Activated T-helper 17 cell treated with anti-CD3 and anti-CD28 coated beads, Interleukin-2, amount 50 U/mL, for 72 hours (primary cell): ENCODE measurements around the gene RNF166. TPM values are rescaled to one million over a fixed set of nuclear protein-coding genes. Genes with fewer than 3 reads are reported as not detected.
"Not testable (repeated sequence)": the region's sequence is repeated elsewhere in the genome, so short reads cannot be mapped to it uniquely, and the experiment has no call there.

Source experiments
- ATAC-seq: fragments of 150-1000 bp; cut with Tn5 transposase; replicated peaks from 2 replicates; pipeline ENCODE4 v1.10.0; 2021; ENCODE audit warnings: mild to moderate bottlenecking, moderate library complexity
- H3K27ac Mint-ChIP-seq: one replicate; pipeline ENCODE4 v1.8.0; 2022; ENCODE audit warnings: mixed read lengths
- H3K27me3 Mint-ChIP-seq: one replicate; pipeline ENCODE4 v1.8.0; 2022; ENCODE audit warnings: mixed read lengths
- H3K36me3 Mint-ChIP-seq: one replicate; pipeline ENCODE4 v1.8.0; 2022; ENCODE audit warnings: low read depth, mild to moderate bottlenecking, mixed read lengths
- H3K4me1 Mint-ChIP-seq: one replicate; pipeline ENCODE4 v1.8.0; 2022; ENCODE audit warnings: mixed read lengths
- H3K4me3 Mint-ChIP-seq: one replicate; pipeline ENCODE4 v1.8.0; 2022; ENCODE audit warnings: mild to moderate bottlenecking, mixed read lengths
- H3K9me3 Mint-ChIP-seq: one replicate; pipeline ENCODE4 v1.8.0; 2022; ENCODE audit warnings: mixed read lengths
- total RNA-seq, 2 donors: library from RNA; stranded (reverse); gene quantifications; one replicate each; pipeline ENCODE4 v1.2.3, GENCODE V29; 2022

Gene RNF166
- total RNA-seq, 2 donors from 2014 or later = 57.1 to 119 TPM

GRCh38 chr16:88676502-88677242, 29.5 kb downstream of the RNF166 start:
- Mint-ChIP-seq H3K27ac (no peak overlapping the region), H3K4me1 (peaks cover 4% of the 10 kb centered on the region), H3K36me3 (peaks cover 11% of the 10 kb centered on the region), H3K9me3 (no peaks in the 10 kb centered on the region), H3K4me3 (no peak overlapping the region), H3K27me3 (no peaks in the 10 kb centered on the region)
- ATAC-seq = no peak

GRCh38 chr16:88673716-88674379, 32.4 kb downstream of the RNF166 start:
- peak overlapping the region; percentile 33 for H3K27ac Mint-ChIP-seq
- no peaks in the 10 kb centered on the region for H3K4me1 Mint-ChIP-seq
- H3K9me3 Mint-ChIP-seq = no peaks in the 10 kb centered on the region
- no peaks in the 10 kb centered on the region for H3K27me3 Mint-ChIP-seq
- no peak for ATAC-seq
- H3K4me3 Mint-ChIP-seq = no peak overlapping the region
- no peaks in the 10 kb centered on the region for H3K36me3 Mint-ChIP-seq

GRCh38 chr16:88672776-88673175, 33.4 kb downstream of the RNF166 start:
- no peak for ATAC-seq
- H3K9me3 Mint-ChIP-seq = no peaks in the 10 kb centered on the region
- H3K36me3 Mint-ChIP-seq = no peaks in the 10 kb centered on the region
- H3K4me1 Mint-ChIP-seq = no peaks in the 10 kb centered on the region
- H3K27ac Mint-ChIP-seq = no peak overlapping the region
- H3K27me3 Mint-ChIP-seq = no peaks in the 10 kb centered on the region
- H3K4me3 Mint-ChIP-seq = no peak overlapping the region

GRCh38 chr16:88671806-88672205, 34.4 kb downstream of the RNF166 start:
- Mint-ChIP-seq H3K9me3 (no peaks in the 10 kb centered on the region), H3K27me3 (no peaks in the 10 kb centered on the region), H3K4me3 (no peak overlapping the region), H3K27ac (no peak overlapping the region), H3K36me3 (no peaks in the 10 kb centered on the region), H3K4me1 (no peaks in the 10 kb centered on the region)
- ATAC-seq = no peak

- Mint-ChIP-seq H3K27ac (no peak overlapping the region), H3K27me3 (no peaks in the 10 kb centered on the region), H3K36me3 (no peaks in the 10 kb centered on the region), H3K9me3 (no peaks in the 10 kb centered on the region), H3K4me1 (no peaks in the 10 kb centered on the region), H3K4me3 (no peak overlapping the region)
- no peak for ATAC-seq
Measured at GRCh38 chr16:88669980-88670379, 36.2 kb downstream of the RNF166 start.

GRCh38 chr16:88669493-88669892, 36.7 kb downstream of the RNF166 start:
- not testable (repeated sequence) for H3K27ac Mint-ChIP-seq, H3K4me1 Mint-ChIP-seq, H3K4me3 Mint-ChIP-seq, H3K9me3 Mint-ChIP-seq, H3K36me3 Mint-ChIP-seq, ATAC-seq, H3K27me3 Mint-ChIP-seq

- Mint-ChIP-seq H3K9me3 (no peaks in the 10 kb centered on the region), H3K36me3 (no peaks in the 10 kb centered on the region)
Measured at GRCh38 chr16:88667461-88667860, 38.7 kb downstream of the RNF166 start.

GRCh38 chr16:88665570-88665969, 40.6 kb downstream of the RNF166 start:
- H3K27ac Mint-ChIP-seq = no peak overlapping the region
- no peaks in the 10 kb centered on the region for H3K27me3 Mint-ChIP-seq
- ATAC-seq = no peak
- no peaks in the 10 kb centered on the region for H3K9me3 Mint-ChIP-seq
- H3K36me3 Mint-ChIP-seq = no peaks in the 10 kb centered on the region
- peaks cover 11% of the 10 kb centered on the region for H3K4me1 Mint-ChIP-seq
- no peak overlapping the region for H3K4me3 Mint-ChIP-seq

More at GRCh38 chr16:88667461-88667860, 38.7 kb downstream of the RNF166 start:
- Mint-ChIP-seq H3K27ac (no peak overlapping the region), H3K27me3 (no peaks in the 10 kb centered on the region), H3K4me3 (no peak overlapping the region), H3K4me1 (no peaks in the 10 kb centered on the region)
- ATAC-seq = no peak

GRCh38 chr16:88665148-88665547, 41.1 kb downstream of the RNF166 start:
- H3K4me3 Mint-ChIP-seq = peak overlapping the region; percentile 40
- peaks cover 11% of the 10 kb centered on the region for H3K4me1 Mint-ChIP-seq
- no peaks in the 10 kb centered on the region for H3K27me3 Mint-ChIP-seq
- no peak overlapping the region for H3K27ac Mint-ChIP-seq
- no peak for ATAC-seq
- peaks cover 2% of the 10 kb centered on the region for H3K36me3 Mint-ChIP-seq
- no peaks in the 10 kb centered on the region for H3K9me3 Mint-ChIP-seq

GRCh38 chr16:88662843-88663606, 43.2 kb downstream of the RNF166 start, which contains the start of gene MVD:
Gene MVD, minus strand, starts transcription at chr16:88663091. Its CDS starts 11 bp downstream, at chr16:88663080.
- Mint-ChIP-seq H3K27ac (peak within 1 kb of the TSS; percentile 94), H3K9me3 (no peaks in the 10 kb centered on the region), H3K36me3 (peaks cover 5% of the 10 kb centered on the region), H3K27me3 (no peaks in the 10 kb centered on the region), H3K4me1 (peaks cover 11% of the 10 kb centered on the region), H3K4me3 (peak within 1 kb of the TSS; percentile 95)
- peak; percentile 98 for ATAC-seq

GRCh38 chr16:88662222-88662842, 43.9 kb downstream of the RNF166 start:
- peak overlapping the region; percentile 95 for H3K4me3 Mint-ChIP-seq
- peak; percentile 1 for ATAC-seq
- H3K4me1 Mint-ChIP-seq = peaks cover 11% of the 10 kb centered on the region
- peaks cover 5% of the 10 kb centered on the region for H3K36me3 Mint-ChIP-seq
- H3K9me3 Mint-ChIP-seq = no peaks in the 10 kb centered on the region
- peak overlapping the region; percentile 94 for H3K27ac Mint-ChIP-seq
- H3K27me3 Mint-ChIP-seq = no peaks in the 10 kb centered on the region

GRCh38 chr16:88661468-88661867, 44.7 kb downstream of the RNF166 start:
- H3K4me1 Mint-ChIP-seq = peaks cover 11% of the 10 kb centered on the region
- no peaks in the 10 kb centered on the region for H3K9me3 Mint-ChIP-seq
- peak overlapping the region; percentile 95 for H3K4me3 Mint-ChIP-seq
- H3K27ac Mint-ChIP-seq = peak overlapping the region; percentile 94
- no peak for ATAC-seq
- H3K36me3 Mint-ChIP-seq = peaks cover 9% of the 10 kb centered on the region
- no peaks in the 10 kb centered on the region for H3K27me3 Mint-ChIP-seq

GRCh38 chr16:88659160-88659559, 47.0 kb downstream of the RNF166 start:
- no peak for ATAC-seq
- Mint-ChIP-seq H3K27me3 (no peaks in the 10 kb centered on the region), H3K27ac (no peak overlapping the region), H3K36me3 (peaks cover 18% of the 10 kb centered on the region), H3K9me3 (no peaks in the 10 kb centered on the region), H3K4me1 (peaks cover 11% of the 10 kb centered on the region), H3K4me3 (no peak overlapping the region)

- H3K27ac Mint-ChIP-seq = no peak overlapping the region
- H3K9me3 Mint-ChIP-seq = no peaks in the 10 kb centered on the region
- H3K27me3 Mint-ChIP-seq = no peaks in the 10 kb centered on the region
- H3K4me1 Mint-ChIP-seq = peaks cover 11% of the 10 kb centered on the region
- H3K4me3 Mint-ChIP-seq = no peak overlapping the region
- ATAC-seq = no peak
- H3K36me3 Mint-ChIP-seq = peaks cover 18% of the 10 kb centered on the region
Measured at GRCh38 chr16:88658714-88659113, 47.5 kb downstream of the RNF166 start.
